DOHH2 (cell line): ENCODE measurements around the gene PCDHGA7.

Experiments used
- H3F3A ChIP-seq: fragments of 200-600 bp; sonication (generic), shearing (Covaris generic); 2 replicates; pipeline ENCODE4 v1.6.0; 2016; ENCODE audit warnings: antibody characterized with exemption, mild to moderate bottlenecking; ENCODE audit not compliant: control insufficient read depth, insufficient read depth
- H3K27ac ChIP-seq: fragments of 200-600 bp; sonication (generic); 2 replicates; pipeline ENCODE4 v1.5.1; 2014; ENCODE audit warnings: low read depth, mild to moderate bottlenecking, low read length, moderate library complexity
- H3K27me3 ChIP-seq: fragments of 200-600 bp; sonication (generic); 2 replicates; pipeline ENCODE4 v1.6.1; 2014; ENCODE audit warnings: mild to moderate bottlenecking, low read length, mixed read lengths; ENCODE audit not compliant: control insufficient read depth
- H3K36me3 ChIP-seq: fragments of 200-600 bp; sonication (generic); 2 replicates; pipeline ENCODE4 v1.6.1; 2014; ENCODE audit warnings: mild to moderate bottlenecking, low read length, moderate library complexity, mixed read lengths; ENCODE audit not compliant: control insufficient read depth
- H3K4me1 ChIP-seq: fragments of 200-600 bp; sonication (generic); 2 replicates; pipeline ENCODE4 v1.6.1; 2014; ENCODE audit warnings: mild to moderate bottlenecking, low read length, mixed read lengths; ENCODE audit not compliant: control insufficient read depth
- H3K4me2 ChIP-seq: fragments of 200-600 bp; sonication (generic); 2 replicates; pipeline ENCODE4 v1.6.0; 2014; ENCODE audit warnings: mild to moderate bottlenecking, low read length, moderate library complexity
- H3K4me3 ChIP-seq: fragments of 200-600 bp; sonication (generic); 2 replicates; pipeline ENCODE4 v1.5.1; 2014; ENCODE audit warnings: mild to moderate bottlenecking, low read length, mixed read lengths
- H3K79me2 ChIP-seq: fragments of 200-600 bp; sonication (generic); 2 replicates; pipeline ENCODE4 v1.6.1; 2014; ENCODE audit warnings: mild to moderate bottlenecking, low read length, mixed read lengths; ENCODE audit not compliant: control insufficient read depth
- H3K9me2 ChIP-seq: fragments of 200-600 bp; sonication (generic); replicated peaks from 2 replicates; pipeline ENCODE4 v1.6.1; 2014; ENCODE audit warnings: mild to moderate bottlenecking, low read length, mixed read lengths; ENCODE audit not compliant: control insufficient read depth
- H3K9me3 ChIP-seq: fragments of 200-600 bp; sonication (generic); 2 replicates; pipeline ENCODE4 v1.6.1; 2014; ENCODE audit warnings: antibody characterized with exemption, low read length, mixed read lengths; ENCODE audit not compliant: control insufficient read depth, insufficient read depth
- H4K20me1 ChIP-seq: fragments of 200-600 bp; sonication (generic); 2 replicates; pipeline ENCODE4 v1.6.0; 2014; ENCODE audit warnings: low read depth, mild to moderate bottlenecking, antibody characterized with exemption, low read length, moderate library complexity; ENCODE audit not compliant: control insufficient read depth, insufficient read depth
- CTCF ChIP-seq: fragments of 200-600 bp; sonication (generic); IDR thresholded peaks from one replicate; pipeline ENCODE4 v1.5.1; 2014; ENCODE audit warnings: antibody characterized with exemption, mild to moderate bottlenecking, low read depth, low read length; ENCODE audit not compliant: poor library complexity, severe bottlenecking
- EZH2phosphoT487 ChIP-seq: fragments of 200-600 bp; sonication (generic); IDR thresholded peaks from 2 replicates; pipeline ENCODE4 v1.6.1; 2017; ENCODE audit warnings: borderline replicate concordance, mild to moderate bottlenecking, antibody characterized with exemption, low read length, moderate library complexity, mixed read lengths

PCDHGA7 gene

GRCh38 chr5:141362719-141363118 lies 19.8 kb upstream of the PCDHGA7 start:
- Histone ChIP-seq H3K79me2 (peaks cover 45% of the 10 kb centered on the region), H3F3A (peaks cover 7% of the 10 kb centered on the region; the same call in 1 of the 2 replicates), H3K27me3 (no peaks in the 10 kb centered on the region), H3K4me3 (peak overlapping the region; percentile 61), H3K27ac (peak overlapping the region; percentile 61), H4K20me1 (no peaks in the 10 kb centered on the region), H3K9me2 (no peaks in the 10 kb centered on the region), H3K9me3 (peaks cover 48% of the 10 kb centered on the region), H3K4me2 (peak overlapping the region; percentile 58), H3K36me3 (peaks cover 54% of the 10 kb centered on the region), H3K4me1 (peaks cover 25% of the 10 kb centered on the region)
- no peak for TF ChIP-seq CTCF
- TF ChIP-seq EZH2phosphoT487, result no peak

GRCh38 chr5:141363952-141364660 lies 18.4 kb upstream of the PCDHGA7 start, which contains the start of gene PCDHGA5:
PCDHGA5 (plus strand) TSS chr5:141364162; CDS start chr5:141364331, 169 bp downstream.
- Histone ChIP-seq H3K36me3 (peaks cover 54% of the 10 kb centered on the region), H3K9me3 (peaks cover 48% of the 10 kb centered on the region)

GRCh38 chr5:141366016-141366896 lies 16.3 kb upstream of the PCDHGA7 start:
- H3K4me2 ChIP-seq, result no peak overlapping the region
- no peaks in the 10 kb centered on the region for H4K20me1 ChIP-seq
- no peak overlapping the region for H3K4me3 ChIP-seq
- peaks cover 58% of the 10 kb centered on the region for H3K36me3 ChIP-seq
- TF ChIP-seq CTCF (no peak), EZH2phosphoT487 (no peak)
- H3F3A ChIP-seq, result peaks cover 8% of the 10 kb centered on the region; the same call in 1 of the 2 replicates
- H3K9me2 ChIP-seq, result no peaks in the 10 kb centered on the region
- H3K4me1 ChIP-seq, result peaks cover 33% of the 10 kb centered on the region
- peaks cover 50% of the 10 kb centered on the region for H3K9me3 ChIP-seq
- H3K27ac ChIP-seq, result no peak overlapping the region
- H3K79me2 ChIP-seq, result peaks cover 44% of the 10 kb centered on the region
- no peaks in the 10 kb centered on the region for H3K27me3 ChIP-seq

More at GRCh38 chr5:141363952-141364660, 18.4 kb upstream of the PCDHGA7 start, which contains the start of gene PCDHGA5:
- Histone ChIP-seq H3K79me2 (peaks cover 45% of the 10 kb centered on the region), H3F3A (peaks cover 8% of the 10 kb centered on the region; the same call in 1 of the 2 replicates), H3K27me3 (no peaks in the 10 kb centered on the region), H3K4me1 (peaks cover 28% of the 10 kb centered on the region), H3K27ac (peak within 1 kb of the TSS; percentile 61), H4K20me1 (no peaks in the 10 kb centered on the region), H3K4me3 (peak within 1 kb of the TSS; percentile 61), H3K9me2 (no peaks in the 10 kb centered on the region), H3K4me2 (peak within 1 kb of the TSS; percentile 58)
- TF ChIP-seq CTCF, result no peak
- TF ChIP-seq EZH2phosphoT487, result no peak
